Right lobe of liver (tissue), 6 donors: Measurements from ENCODE around the gene B2M. TPM values are rescaled to one million over a fixed set of nuclear protein-coding genes. Genes with fewer than 3 reads are reported as not detected.

Experiments used
- ATAC-seq, 4 donors: fragments of 200-7000 bp; cut with Tn5 transposase; one replicate each; pipeline ENCODE4 v1.9.1; 2020; ENCODE audit warnings: mild to moderate bottlenecking in 4 of 4, moderate library complexity in 4 of 4
- DNase-seq, 3 donors: peaks; one replicate each; pipeline ENCODE4 v3.0.0-alpha.2; 2020
- H3K27ac ChIP-seq, 3 donors: fragments of 200-600 bp; one replicate each; pipeline ENCODE4 v1.8.0; 2022
- H3K27me3 ChIP-seq, 2 donors: fragments of 200-600 bp; one replicate each; pipeline ENCODE4 v1.8.0; 2022
- H3K36me3 ChIP-seq, 4 donors: fragments of 200-600 bp; sonication (generic) in 1 of 4; one replicate each; pipeline versions ENCODE4 v1.5.1 to v1.8.0; 2017 to 2022; ENCODE audit warnings: control low read depth in 1 of 4
- H3K4me1 ChIP-seq, 4 donors: fragments of 200-600 bp; sonication (generic) in 1 of 4; one replicate each; pipeline versions ENCODE4 v1.5.1 to v1.8.0; 2017 to 2022; ENCODE audit warnings: control low read depth in 1 of 4
- H3K4me3 ChIP-seq, 3 donors: fragments of 200-600 bp; one replicate each; pipeline ENCODE4 v1.8.0; 2022
- H3K9me3 ChIP-seq, 4 donors: fragments of 200-600 bp; sonication (generic) in 1 of 4; one replicate each; pipeline versions ENCODE4 v1.5.1 to v1.8.0; 2017 to 2022; ENCODE audit warnings: control low read depth in 1 of 4
- POLR2A ChIP-seq: fragments of 450-650 bp; IDR thresholded peaks from one replicate; pipeline ENCODE4 v1.6.1; 2017; ENCODE audit warnings: antibody characterized with exemption, mild to moderate bottlenecking
- WGBS: methylation state at CpG from one replicate; pipeline ENCODE4 v1.1.6; 2018; ENCODE audit warnings: low coverage, low lambda C conversion rate; ENCODE audit not compliant: insufficient coverage; ENCODE audit errors: missing lambda C conversion rate; 5-methylcytosine and 5-hydroxymethylcytosine counted together
- intact Hi-C, 2 donors: fragments of 100-400 bp; cut with DNase I; formaldehyde crosslinking; loops; one replicate each; pipeline versions ENCODE4 v1.11.2 to v1.14.1; 2022
- total RNA-seq, 6 experiments: library from RNA; depleted of rRNA in 2 of 6; stranded (reverse); fragments of >200 nt in 2 of 6; fragmentation: NEBNext Ultra II Directional in 3 of 6; extraction: Animal tissue kit (Norgen Biotek cat#: 25700) in 3 of 6; gene quantifications; one replicate each; pipeline versions ENCODE4 v1.1.0 to v1.2.4, GENCODE V29; 2016 to 2023
- TF ChIP-seq, protein P1 (sequence below), 4 donors: fragments of 200-600 bp in 3 of 4; fragments of 450-650 bp in 1 of 4; IDR thresholded peaks; one replicate each; pipeline versions ENCODE4 v1.5.1 to v1.8.0; 2016 to 2022; ENCODE audit warnings: antibody characterized with exemption in 4 of 4, mild to moderate bottlenecking in 2 of 4
- donor health status: DM: no; HTN: yes; CAD: no.
- donor health status: DM: no; HTN: no; CAD: no.
- donor health status: DM: no; HTN: no; CAD: no.
- donor health status: DM: no; HTN: yes; CAD: no.
- donor health status: DM: no; HTN: yes; CAD: no.

Gene B2M
- total RNA-seq, 6 experiments from 2014 or later = 894 to 5,671 (median 2,154) TPM

DNA sequence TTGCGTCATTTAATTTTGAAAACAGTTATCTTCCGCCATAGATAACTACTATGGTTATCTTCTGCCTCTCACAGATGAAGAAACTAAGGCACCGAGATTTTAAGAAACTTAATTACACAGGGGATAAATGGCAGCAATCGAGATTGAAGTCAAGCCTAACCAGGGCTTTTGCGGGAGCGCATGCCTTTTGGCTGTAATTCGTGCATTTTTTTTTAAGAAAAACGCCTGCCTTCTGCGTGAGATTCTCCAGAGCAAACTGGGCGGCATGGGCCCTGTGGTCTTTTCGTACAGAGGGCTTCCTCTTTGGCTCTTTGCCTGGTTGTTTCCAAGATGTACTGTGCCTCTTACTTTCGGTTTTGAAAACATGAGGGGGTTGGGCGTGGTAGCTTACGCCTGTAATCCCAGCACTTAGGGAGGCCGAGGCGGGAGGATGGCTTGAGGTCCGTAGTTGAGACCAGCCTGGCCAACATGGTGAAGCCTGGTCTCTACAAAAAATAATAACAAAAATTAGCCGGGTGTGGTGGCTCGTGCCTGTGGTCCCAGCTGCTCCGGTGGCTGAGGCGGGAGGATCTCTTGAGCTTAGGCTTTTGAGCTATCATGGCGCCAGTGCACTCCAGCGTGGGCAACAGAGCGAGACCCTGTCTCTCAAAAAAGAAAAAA is 1.2 kb downstream of the B2M start:
- no peak for TF ChIP-seq POLR2A
- TF ChIP-seq, protein P1, sequence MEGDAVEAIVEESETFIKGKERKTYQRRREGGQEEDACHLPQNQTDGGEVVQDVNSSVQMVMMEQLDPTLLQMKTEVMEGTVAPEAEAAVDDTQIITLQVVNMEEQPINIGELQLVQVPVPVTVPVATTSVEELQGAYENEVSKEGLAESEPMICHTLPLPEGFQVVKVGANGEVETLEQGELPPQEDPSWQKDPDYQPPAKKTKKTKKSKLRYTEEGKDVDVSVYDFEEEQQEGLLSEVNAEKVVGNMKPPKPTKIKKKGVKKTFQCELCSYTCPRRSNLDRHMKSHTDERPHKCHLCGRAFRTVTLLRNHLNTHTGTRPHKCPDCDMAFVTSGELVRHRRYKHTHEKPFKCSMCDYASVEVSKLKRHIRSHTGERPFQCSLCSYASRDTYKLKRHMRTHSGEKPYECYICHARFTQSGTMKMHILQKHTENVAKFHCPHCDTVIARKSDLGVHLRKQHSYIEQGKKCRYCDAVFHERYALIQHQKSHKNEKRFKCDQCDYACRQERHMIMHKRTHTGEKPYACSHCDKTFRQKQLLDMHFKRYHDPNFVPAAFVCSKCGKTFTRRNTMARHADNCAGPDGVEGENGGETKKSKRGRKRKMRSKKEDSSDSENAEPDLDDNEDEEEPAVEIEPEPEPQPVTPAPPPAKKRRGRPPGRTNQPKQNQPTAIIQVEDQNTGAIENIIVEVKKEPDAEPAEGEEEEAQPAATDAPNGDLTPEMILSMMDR (IDR thresholded peaks at IDR 0.05) = no peak
- peak; percentile 52 to 64 (median 57) for ATAC-seq
- H3K27me3 ChIP-seq = no peaks in the 10 kb centered on the region
- peaks cover 13 to 26% (median 24%) of the 10 kb centered on the region in 4 donors for H3K36me3 ChIP-seq
- DNase-seq = peak; percentile 54 to 80 (median 65)
- intact Hi-C loops = no loop called here
- peak overlapping the region; percentile 78 to 94 (median 78) for H3K4me3 ChIP-seq
- peak overlapping the region; percentile 99 to 100 (median 100) for H3K27ac ChIP-seq
- WGBS = 2% methylated on average over 24 of the region's 24 CpGs
- H3K9me3 ChIP-seq = no peaks in the 10 kb centered on the region
- peaks cover 0 to 17% (median 0%) of the 10 kb centered on the region in 4 donors for H3K4me1 ChIP-seq

DNA sequence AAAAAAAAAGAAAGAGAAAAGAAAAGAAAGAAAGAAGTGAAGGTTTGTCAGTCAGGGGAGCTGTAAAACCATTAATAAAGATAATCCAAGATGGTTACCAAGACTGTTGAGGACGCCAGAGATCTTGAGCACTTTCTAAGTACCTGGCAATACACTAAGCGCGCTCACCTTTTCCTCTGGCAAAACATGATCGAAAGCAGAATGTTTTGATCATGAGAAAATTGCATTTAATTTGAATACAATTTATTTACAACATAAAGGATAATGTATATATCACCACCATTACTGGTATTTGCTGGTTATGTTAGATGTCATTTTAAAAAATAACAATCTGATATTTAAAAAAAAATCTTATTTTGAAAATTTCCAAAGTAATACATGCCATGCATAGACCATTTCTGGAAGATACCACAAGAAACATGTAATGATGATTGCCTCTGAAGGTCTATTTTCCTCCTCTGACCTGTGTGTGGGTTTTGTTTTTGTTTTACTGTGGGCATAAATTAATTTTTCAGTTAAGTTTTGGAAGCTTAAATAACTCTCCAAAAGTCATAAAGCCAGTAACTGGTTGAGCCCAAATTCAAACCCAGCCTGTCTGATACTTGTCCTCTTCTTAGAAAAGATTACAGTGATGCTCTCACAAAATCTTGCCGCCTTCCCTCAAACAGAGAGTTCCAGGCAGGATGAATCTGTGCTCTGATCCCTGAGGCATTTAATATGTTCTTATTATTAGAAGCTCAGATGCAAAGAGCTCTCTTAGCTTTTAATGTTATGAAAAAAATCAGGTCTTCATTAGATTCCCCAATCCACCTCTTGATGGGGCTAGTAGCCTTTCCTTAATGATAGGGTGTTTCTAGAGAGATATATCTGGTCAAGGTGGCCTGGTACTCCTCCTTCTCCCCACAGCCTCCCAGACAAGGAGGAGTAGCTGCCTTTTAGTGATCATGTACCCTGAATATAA is 2.0 kb downstream of the B2M start:
- Histone ChIP-seq H3K4me3 (peak overlapping the region; percentile 78 to 94 (median 78)), H3K36me3 (peaks cover 16 to 34% (median 31%) of the 10 kb centered on the region in 4 donors), H3K27ac (peak overlapping the region; percentile 99 to 100 (median 100)), H3K27me3 (no peaks in the 10 kb centered on the region), H3K9me3 (no peaks in the 10 kb centered on the region), H3K4me1 (peaks cover 0 to 17% (median 0%) of the 10 kb centered on the region in 4 donors)
- no peak for TF ChIP-seq POLR2A
- TF ChIP-seq, protein P1 (IDR thresholded peaks at IDR 0.05) = peak; percentile 3 to 23 (median 12)
- intact Hi-C loops = no loop called here
- 36% methylated on average over 5 of the region's 5 CpGs for WGBS
- ATAC-seq = no peak
- no peak for DNase-seq

DNA sequence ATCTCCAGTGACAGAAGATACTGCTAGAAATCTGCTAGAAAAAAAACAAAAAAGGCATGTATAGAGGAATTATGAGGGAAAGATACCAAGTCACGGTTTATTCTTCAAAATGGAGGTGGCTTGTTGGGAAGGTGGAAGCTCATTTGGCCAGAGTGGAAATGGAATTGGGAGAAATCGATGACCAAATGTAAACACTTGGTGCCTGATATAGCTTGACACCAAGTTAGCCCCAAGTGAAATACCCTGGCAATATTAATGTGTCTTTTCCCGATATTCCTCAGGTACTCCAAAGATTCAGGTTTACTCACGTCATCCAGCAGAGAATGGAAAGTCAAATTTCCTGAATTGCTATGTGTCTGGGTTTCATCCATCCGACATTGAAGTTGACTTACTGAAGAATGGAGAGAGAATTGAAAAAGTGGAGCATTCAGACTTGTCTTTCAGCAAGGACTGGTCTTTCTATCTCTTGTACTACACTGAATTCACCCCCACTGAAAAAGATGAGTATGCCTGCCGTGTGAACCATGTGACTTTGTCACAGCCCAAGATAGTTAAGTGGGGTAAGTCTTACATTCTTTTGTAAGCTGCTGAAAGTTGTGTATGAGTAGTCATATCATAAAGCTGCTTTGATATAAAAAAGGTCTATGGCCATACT is 4.0 kb downstream of the B2M start:
- intact Hi-C loops = no loop called here
- H3K9me3 ChIP-seq = no peaks in the 10 kb centered on the region
- peaks cover 19 to 39% (median 33%) of the 10 kb centered on the region in 4 donors for H3K36me3 ChIP-seq
- H3K4me3 ChIP-seq = no peak overlapping the region
- DNase-seq (no peak), ATAC-seq (no peak)
- no peaks in the 10 kb centered on the region for H3K27me3 ChIP-seq
- WGBS = 45% methylated on average over 6 of the region's 6 CpGs
- H3K4me1 ChIP-seq = peaks cover 0 to 29% (median 0%) of the 10 kb centered on the region in 4 donors
- no peak overlapping the region for H3K27ac ChIP-seq
- TF ChIP-seq, protein P1 (IDR thresholded peaks at IDR 0.05) = no peak
- TF ChIP-seq POLR2A = no peak

DNA sequence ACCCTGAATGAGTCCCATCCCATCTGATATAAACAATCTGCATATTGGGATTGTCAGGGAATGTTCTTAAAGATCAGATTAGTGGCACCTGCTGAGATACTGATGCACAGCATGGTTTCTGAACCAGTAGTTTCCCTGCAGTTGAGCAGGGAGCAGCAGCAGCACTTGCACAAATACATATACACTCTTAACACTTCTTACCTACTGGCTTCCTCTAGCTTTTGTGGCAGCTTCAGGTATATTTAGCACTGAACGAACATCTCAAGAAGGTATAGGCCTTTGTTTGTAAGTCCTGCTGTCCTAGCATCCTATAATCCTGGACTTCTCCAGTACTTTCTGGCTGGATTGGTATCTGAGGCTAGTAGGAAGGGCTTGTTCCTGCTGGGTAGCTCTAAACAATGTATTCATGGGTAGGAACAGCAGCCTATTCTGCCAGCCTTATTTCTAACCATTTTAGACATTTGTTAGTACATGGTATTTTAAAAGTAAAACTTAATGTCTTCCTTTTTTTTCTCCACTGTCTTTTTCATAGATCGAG is 4.5 kb downstream of the B2M start:
- TF ChIP-seq, protein P1 (IDR thresholded peaks at IDR 0.05) = no peak
- no peak for TF ChIP-seq POLR2A
- Histone ChIP-seq H3K9me3 (no peaks in the 10 kb centered on the region), H3K27me3 (no peaks in the 10 kb centered on the region), H3K4me3 (no peak overlapping the region), H3K27ac (no peak overlapping the region), H3K36me3 (peaks cover 19 to 39% (median 33%) of the 10 kb centered on the region in 4 donors), H3K4me1 (peaks cover 0 to 29% (median 0%) of the 10 kb centered on the region in 4 donors)
- intact Hi-C loops = no loop called here
- DNase-seq (no peak), ATAC-seq (no peak)
- WGBS = 79% methylated on average over 1 of the region's 2 CpGs
